Astrocyte of the spinal cord (primary cell): ENCODE data around the gene PCYT1A.

Source experiments
- DNase-seq: peaks from one replicate; pipeline ENCODE4 v3.0.0; 2011; ENCODE audit warnings: low read depth, low spot score
- H3K4me3 ChIP-seq: 2 replicates; pipeline ENCODE4 v1.5.1; 2011; ENCODE audit warnings: low read depth, mild to moderate bottlenecking, low read length, moderate library complexity
- in situ Hi-C: cut with HindIII; loops from 2 replicates; pipeline ENCODE4 v1.10.0; 2017; ENCODE audit warnings: low sequenced_read_pairs
- TF ChIP-seq, protein P1 (sequence below): IDR thresholded peaks from 2 replicates; pipeline ENCODE4 v1.5.1; 2012; ENCODE audit warnings: low read depth, mild to moderate bottlenecking, low read length, inconsistent platforms

Gene PCYT1A

DNA sequence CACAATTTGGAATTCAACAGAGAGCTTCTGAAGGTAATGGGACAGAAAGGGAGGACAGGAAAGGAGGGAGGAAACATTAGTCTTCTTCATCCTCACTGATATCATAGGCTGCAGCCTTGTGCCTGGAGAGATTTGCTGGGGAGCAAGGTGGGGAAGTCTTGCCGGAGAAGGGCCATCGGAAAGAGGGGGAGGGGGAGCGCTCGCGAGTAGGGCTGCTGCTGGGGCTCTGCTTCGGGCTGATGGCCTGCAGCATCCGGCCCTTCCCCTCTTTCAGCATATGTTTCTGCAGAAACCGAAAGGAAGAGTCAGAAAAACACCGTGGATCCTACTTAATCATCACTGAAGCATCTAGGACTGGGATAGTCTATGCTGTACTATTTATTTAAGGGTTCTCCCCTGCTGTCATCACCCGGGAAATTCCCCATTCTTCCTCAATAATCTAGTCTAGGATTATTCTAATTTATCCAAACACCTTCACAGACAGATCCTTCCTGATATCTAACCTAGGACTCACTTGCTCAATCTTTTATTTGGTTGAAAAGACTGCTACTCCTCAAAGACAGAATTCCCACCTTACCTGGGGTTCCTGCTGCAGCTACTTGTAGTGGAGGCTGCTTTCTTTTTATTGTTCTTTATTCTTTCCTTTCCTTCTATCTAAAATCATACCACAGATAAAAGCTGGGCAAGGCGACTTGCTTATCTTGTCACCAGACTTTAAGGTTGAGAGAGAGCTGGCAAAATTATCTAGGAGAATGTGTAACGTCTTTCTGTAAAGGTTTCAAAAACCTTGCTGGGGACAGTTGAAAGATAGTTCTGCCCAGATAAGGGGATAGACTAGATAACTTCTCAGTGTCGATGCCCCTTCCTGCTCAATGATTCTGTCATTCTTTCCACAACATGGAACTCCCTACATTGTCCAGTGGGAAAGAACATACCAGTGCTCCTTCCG is 48.6 kb downstream of the PCYT1A start:
- TF ChIP-seq, protein P1, sequence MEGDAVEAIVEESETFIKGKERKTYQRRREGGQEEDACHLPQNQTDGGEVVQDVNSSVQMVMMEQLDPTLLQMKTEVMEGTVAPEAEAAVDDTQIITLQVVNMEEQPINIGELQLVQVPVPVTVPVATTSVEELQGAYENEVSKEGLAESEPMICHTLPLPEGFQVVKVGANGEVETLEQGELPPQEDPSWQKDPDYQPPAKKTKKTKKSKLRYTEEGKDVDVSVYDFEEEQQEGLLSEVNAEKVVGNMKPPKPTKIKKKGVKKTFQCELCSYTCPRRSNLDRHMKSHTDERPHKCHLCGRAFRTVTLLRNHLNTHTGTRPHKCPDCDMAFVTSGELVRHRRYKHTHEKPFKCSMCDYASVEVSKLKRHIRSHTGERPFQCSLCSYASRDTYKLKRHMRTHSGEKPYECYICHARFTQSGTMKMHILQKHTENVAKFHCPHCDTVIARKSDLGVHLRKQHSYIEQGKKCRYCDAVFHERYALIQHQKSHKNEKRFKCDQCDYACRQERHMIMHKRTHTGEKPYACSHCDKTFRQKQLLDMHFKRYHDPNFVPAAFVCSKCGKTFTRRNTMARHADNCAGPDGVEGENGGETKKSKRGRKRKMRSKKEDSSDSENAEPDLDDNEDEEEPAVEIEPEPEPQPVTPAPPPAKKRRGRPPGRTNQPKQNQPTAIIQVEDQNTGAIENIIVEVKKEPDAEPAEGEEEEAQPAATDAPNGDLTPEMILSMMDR = no peak
- in situ Hi-C loops = no loop called here
- DNase-seq = peak; percentile 17
- no peak overlapping the region for H3K4me3 ChIP-seq

DNA sequence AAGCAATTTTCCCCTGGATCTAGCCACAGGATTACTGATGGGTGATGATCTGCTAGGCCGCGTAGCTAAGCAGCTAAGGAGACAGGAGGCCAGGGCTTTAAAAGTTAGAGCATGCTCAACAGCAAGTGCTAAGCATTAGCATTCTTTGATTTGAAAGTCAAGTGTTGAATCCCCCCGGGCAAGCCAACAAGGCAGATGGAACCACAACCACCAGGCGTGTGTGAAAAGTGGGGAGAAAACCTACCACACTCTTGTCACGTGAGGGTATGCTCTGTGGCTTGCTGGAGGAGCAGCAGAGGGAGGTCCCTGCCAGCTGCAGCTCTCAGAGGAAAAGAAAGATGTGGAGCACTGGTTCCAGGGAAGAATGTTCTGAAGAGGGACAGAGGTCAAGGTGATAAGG is 50.3 kb downstream of the PCYT1A start:
- in situ Hi-C loops = no loop called here
- TF ChIP-seq, protein P1 = no peak
- H3K4me3 ChIP-seq = no peak overlapping the region
- no peak for DNase-seq

DNA sequence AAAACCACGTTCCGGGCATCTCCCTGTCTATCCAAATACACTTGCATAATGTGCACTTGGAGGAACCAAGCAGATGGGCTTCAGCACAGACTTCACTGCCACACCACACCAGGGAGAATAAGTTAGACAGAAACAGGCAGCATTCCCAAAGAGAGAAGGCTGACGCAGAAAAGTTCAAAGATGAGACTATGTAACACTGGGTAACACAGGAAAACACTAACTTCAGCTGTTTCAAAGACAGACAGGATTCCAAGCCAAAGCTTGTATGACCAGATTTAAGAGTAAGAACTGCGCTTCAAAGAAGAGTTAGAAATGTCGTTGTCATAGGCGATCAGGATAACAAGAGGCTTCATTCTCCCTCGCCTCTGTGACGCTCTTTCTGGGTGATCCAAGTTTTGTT is 51.3 kb downstream of the PCYT1A start:
- in situ Hi-C loops = no loop called here
- DNase-seq = no peak
- no peak overlapping the region for H3K4me3 ChIP-seq
- TF ChIP-seq, protein P1 = no peak

DNA sequence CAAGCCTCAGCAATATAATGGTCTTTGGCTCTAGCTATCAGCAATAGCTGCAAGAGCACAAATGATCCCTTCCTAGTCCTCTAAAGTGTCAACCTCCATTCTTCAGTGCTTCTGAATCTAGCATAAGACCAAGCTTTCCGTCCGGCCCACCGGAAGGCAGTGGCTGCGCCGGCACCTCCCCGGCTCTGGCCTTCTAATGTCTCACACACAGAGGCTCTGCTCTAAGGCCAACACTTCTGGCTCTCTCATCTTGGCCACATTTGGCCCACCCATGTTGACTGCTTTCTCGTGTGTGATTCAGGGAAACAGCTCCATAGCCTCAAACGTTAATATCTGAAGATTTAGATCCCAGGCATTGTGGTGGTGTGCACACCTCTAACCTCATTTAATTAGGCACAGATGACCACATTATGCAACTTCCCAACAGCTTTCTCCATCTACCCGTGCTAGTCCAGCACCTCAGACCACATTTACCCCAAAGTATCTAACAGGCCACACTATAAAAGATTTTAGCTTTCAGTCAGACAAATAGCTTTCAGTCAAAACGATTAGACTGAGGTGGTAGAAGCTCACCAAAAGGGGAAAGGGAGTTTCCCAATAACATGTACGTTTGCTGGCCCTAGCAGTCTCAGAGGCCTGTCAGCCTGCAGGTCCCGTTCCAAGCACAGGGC is 51.9 kb downstream of the PCYT1A start:
- TF ChIP-seq, protein P1 = no peak
- H3K4me3 ChIP-seq = no peak overlapping the region
- DNase-seq = no peak
- in situ Hi-C loops = no loop called here

DNA sequence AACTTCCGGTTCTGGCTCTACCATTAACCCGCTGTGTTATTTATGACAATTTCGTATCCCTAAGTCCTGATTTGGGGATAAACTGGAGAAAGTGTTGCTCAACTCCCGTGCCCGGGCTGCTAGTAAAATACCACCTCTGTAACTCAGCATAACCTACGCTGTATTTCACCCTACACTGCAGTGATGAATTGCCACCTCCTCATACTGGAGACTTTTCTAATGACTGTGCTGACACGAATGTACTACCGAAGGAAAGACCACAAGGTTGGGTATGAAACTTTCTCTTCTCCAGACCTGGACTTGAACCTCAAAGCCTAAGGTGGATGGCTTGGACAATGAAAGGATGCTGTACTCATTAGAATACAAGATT is 54.7 kb downstream of the PCYT1A start:
- no peak overlapping the region for H3K4me3 ChIP-seq
- TF ChIP-seq, protein P1 = no peak
- no peak for DNase-seq
- in situ Hi-C loops = no loop called here

DNA sequence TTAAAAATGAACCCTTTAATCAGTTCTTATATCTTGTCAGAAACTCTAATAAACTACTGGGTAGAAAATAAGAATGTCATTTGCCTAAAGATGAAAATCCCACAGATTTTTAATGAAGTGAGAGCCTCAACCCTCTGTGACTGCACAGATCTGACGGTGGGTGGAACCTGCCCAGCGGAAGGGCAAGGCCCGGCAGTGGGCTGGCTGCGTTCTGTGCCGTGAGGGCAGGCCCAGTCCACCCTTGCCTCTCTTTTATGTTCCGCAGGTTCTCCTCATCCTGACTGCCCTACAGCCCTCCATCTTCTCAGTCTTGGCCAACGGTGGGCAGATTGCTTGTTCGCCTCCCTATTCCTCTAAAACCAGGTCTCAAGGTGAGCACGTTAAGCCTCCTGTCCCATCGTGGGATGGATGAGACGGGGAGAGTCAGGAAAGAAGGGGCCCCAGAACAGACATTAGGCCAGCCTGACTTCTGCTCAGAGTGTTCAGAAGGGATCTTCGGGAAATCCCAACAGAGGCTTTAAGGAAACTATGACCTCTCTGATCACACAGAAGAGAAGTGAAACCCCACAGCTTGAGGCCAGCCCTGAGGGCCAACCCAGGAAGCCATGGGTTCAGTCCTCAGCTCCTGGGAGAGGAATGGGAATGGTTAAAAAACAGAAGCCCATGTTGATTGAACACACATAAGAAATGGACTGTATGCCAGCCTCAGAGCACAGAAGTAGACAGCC is 55.2 kb downstream of the PCYT1A start:
- no peak overlapping the region for H3K4me3 ChIP-seq
- DNase-seq = no peak
- in situ Hi-C loops = no loop called here
- TF ChIP-seq, protein P1 = no peak
